ENCODE results near the gene UPB1. TPM values are rescaled to one million over a fixed set of nuclear protein-coding genes. Genes with fewer than 3 reads are reported as not detected.
"Not testable (repeated sequence)": the region's sequence is repeated elsewhere in the genome, so short reads cannot be mapped to it uniquely, and the experiment has no call there.

The UPB1 gene
- total RNA-seq, 2 donors from 2014 or later = 0.52 TPM; not detected in 1

GRCh38 chr22:24485170-24485569 is 10.0 kb upstream of the UPB1 start:
- ATAC-seq (no peak), DNase-seq (no peak)
- Histone ChIP-seq H3K4me1 (peaks cover 19% of the 10 kb centered on the region), H3K9me3 (no peaks in the 10 kb centered on the region), H3K27me3 (no peaks in the 10 kb centered on the region), H3K27ac (no peak overlapping the region), H3K4me3 (no peak overlapping the region), H3K36me3 (replicated peaks in 1 of 2; ENCODE audit: insufficient read depth in 1 of 2, low read depth in 2 of 2) (no peaks in the 10 kb centered on the region)
- intact Hi-C loops (cut with DNase I) = no loop called here
- 75 to 80% methylated on average over 4 of the region's 4 CpGs for WGBS, 2 donors
- TF ChIP-seq POLR2A (IDR thresholded peaks at IDR 0.05) (no peak), CTCF (IDR thresholded peaks at IDR 0.05) (no peak)

GRCh38 chr22:24485608-24486007 is 9.5 kb upstream of the UPB1 start:
- intact Hi-C loops (cut with DNase I) = no loop called here
- DNase-seq (no peak), ATAC-seq (no peak)
- TF ChIP-seq POLR2A (IDR thresholded peaks at IDR 0.05) (no peak), CTCF (IDR thresholded peaks at IDR 0.05) (no peak)
- H3K27ac ChIP-seq = no peak overlapping the region
- WGBS, 2 donors = 81 to 82% methylated on average over 3 of the region's 3 CpGs
- H3K4me3 ChIP-seq = no peak overlapping the region
- no peaks in the 10 kb centered on the region for H3K36me3 ChIP-seq (replicated peaks in 1 of 2; ENCODE audit: insufficient read depth in 1 of 2, low read depth in 2 of 2)
- H3K9me3 ChIP-seq = no peaks in the 10 kb centered on the region
- H3K27me3 ChIP-seq = no peaks in the 10 kb centered on the region
- peaks cover 19% of the 10 kb centered on the region for H3K4me1 ChIP-seq

- Histone ChIP-seq H3K4me3 (no peak overlapping the region), H3K27ac (no peak overlapping the region), H3K27me3 (no peaks in the 10 kb centered on the region), H3K36me3 (replicated peaks in 1 of 2; ENCODE audit: insufficient read depth in 1 of 2, low read depth in 2 of 2) (no peaks in the 10 kb centered on the region), H3K9me3 (no peaks in the 10 kb centered on the region), H3K4me1 (peaks cover 16% of the 10 kb centered on the region)
- intact Hi-C loops (cut with DNase I) = no loop called here
- WGBS, 2 donors = 61 to 96% methylated on average over 2 of the region's 2 CpGs
- ATAC-seq (no peak), DNase-seq (no peak)
- TF ChIP-seq CTCF (IDR thresholded peaks at IDR 0.05) (no peak), POLR2A (IDR thresholded peaks at IDR 0.05) (no peak)
Measured at GRCh38 chr22:24486501-24486921, 8.6 kb upstream of the UPB1 start.

- 65 to 66% methylated on average over 2 of the region's 2 CpGs for WGBS, 2 donors
- Histone ChIP-seq H3K27me3 (peaks cover 0 to 5% of the 10 kb centered on the region in 2 donors), H3K9me3 (no peaks in the 10 kb centered on the region), H3K4me3 (no peak overlapping the region), H3K36me3 (replicated peaks in 1 of 2; ENCODE audit: insufficient read depth in 1 of 2, low read depth in 2 of 2) (no peaks in the 10 kb centered on the region), H3K27ac (no peak overlapping the region), H3K4me1 (peaks cover under 1% of the 10 kb centered on the region)
- DNase-seq = no peak
- ATAC-seq = no peak
- TF ChIP-seq CTCF (IDR thresholded peaks at IDR 0.05) (no peak), POLR2A (IDR thresholded peaks at IDR 0.05) (no peak)
- intact Hi-C loops (cut with DNase I) = no loop called here
Measured at GRCh38 chr22:24489011-24489410, 6.1 kb upstream of the UPB1 start.

- 83 to 100% methylated on average over 1 of the region's 1 CpG for WGBS, 2 donors
Measured at GRCh38 chr22:24489434-24489833, 5.7 kb upstream of the UPB1 start.

More at GRCh38 chr22:24489434-24489833, 5.7 kb upstream of the UPB1 start:
- DNase-seq; H3K27me3 ChIP-seq; H3K4me1 ChIP-seq; H3K4me3 ChIP-seq; intact Hi-C loops (cut with DNase I); ATAC-seq; H3K9me3 ChIP-seq; H3K36me3 ChIP-seq (replicated peaks in 1 of 2; ENCODE audit: insufficient read depth in 1 of 2, low read depth in 2 of 2); H3K27ac ChIP-seq: not testable (repeated sequence)
